Peyer's patch (tissue), 4 donors: ENCODE results near the gene FREM1. TPM values are rescaled to one million over a fixed set of nuclear protein-coding genes. Genes with fewer than 3 reads are reported as not detected.

Experiments
- DNase-seq, 3 donors: peaks; one replicate each; pipeline ENCODE4 v3.0.0-alpha.2; 2017 to 2019
- H3K27ac ChIP-seq, 4 donors: fragments of 200-600 bp; sonication (generic); one replicate each; pipeline ENCODE4 v1.5.1; 2016 to 2019
- H3K27me3 ChIP-seq, 2 donors: fragments of 200-600 bp; sonication (generic); one replicate each; pipeline ENCODE4 v1.5.1; 2019
- H3K36me3 ChIP-seq, 3 donors: fragments of 200-600 bp; sonication (generic); one replicate each; pipeline ENCODE4 v1.5.1; 2016 to 2019
- H3K4me1 ChIP-seq, 4 donors: fragments of 200-600 bp; sonication (generic); one replicate each; pipeline ENCODE4 v1.5.1; 2016 to 2019
- H3K4me3 ChIP-seq, 4 donors: fragments of 200-600 bp; sonication (generic); 1 replicate in 3 of 4; 2 replicates in 1 of 4; pipeline ENCODE4 v1.5.1; 2016 to 2019; ENCODE audit warnings: mild to moderate bottlenecking in 1 of 4
- H3K9me3 ChIP-seq, 4 donors: fragments of 200-600 bp; sonication (generic); one replicate each; pipeline ENCODE4 v1.5.1; 2016 to 2019; ENCODE audit warnings: mild to moderate bottlenecking in 1 of 4
- CTCF ChIP-seq, 6 experiments: fragments of 450-650 bp in 4 of 6; fragments of 200-600 bp in 2 of 6; sonication (generic) in 1 of 6; IDR thresholded peaks; one replicate each; pipeline ENCODE4 v1.5.1; 2017 to 2019; ENCODE audit warnings: antibody characterized with exemption in 6 of 6, mild to moderate bottlenecking in 3 of 6, moderate library complexity in 1 of 6
- POLR2A ChIP-seq, 2 donors: fragments of 450-650 bp; IDR thresholded peaks; one replicate each; pipeline ENCODE4 v1.5.1; 2017; ENCODE audit warnings: antibody characterized with exemption in 2 of 2, mild to moderate bottlenecking in 2 of 2, moderate library complexity in 2 of 2
- total RNA-seq, 4 donors: library from RNA; depleted of rRNA; stranded (reverse); fragments of >200 nt; gene quantifications; one replicate each; pipeline ENCODE4 v1.1.0, GENCODE V29; 2016

FREM1 gene
- total RNA-seq, 4 donors from 2014 or later = 31.4 to 108 (median 54.0) TPM

GRCh38 chr9:14750821-14751220, 159.4 kb downstream of the FREM1 start:
- Histone ChIP-seq H3K9me3 (no peaks in the 10 kb centered on the region), H3K27ac (no peak overlapping the region), H3K27me3 (no peaks in the 10 kb centered on the region), H3K4me3 (no peak overlapping the region), H3K4me1 (no peaks in the 10 kb centered on the region), H3K36me3 (peaks cover 0 to 25% (median 0%) of the 10 kb centered on the region in 3 donors)
- DNase-seq = no peak
- TF ChIP-seq CTCF (IDR thresholded peaks at IDR 0.05) = no peak
- no peak for TF ChIP-seq POLR2A (IDR thresholded peaks at IDR 0.05)

DNA sequence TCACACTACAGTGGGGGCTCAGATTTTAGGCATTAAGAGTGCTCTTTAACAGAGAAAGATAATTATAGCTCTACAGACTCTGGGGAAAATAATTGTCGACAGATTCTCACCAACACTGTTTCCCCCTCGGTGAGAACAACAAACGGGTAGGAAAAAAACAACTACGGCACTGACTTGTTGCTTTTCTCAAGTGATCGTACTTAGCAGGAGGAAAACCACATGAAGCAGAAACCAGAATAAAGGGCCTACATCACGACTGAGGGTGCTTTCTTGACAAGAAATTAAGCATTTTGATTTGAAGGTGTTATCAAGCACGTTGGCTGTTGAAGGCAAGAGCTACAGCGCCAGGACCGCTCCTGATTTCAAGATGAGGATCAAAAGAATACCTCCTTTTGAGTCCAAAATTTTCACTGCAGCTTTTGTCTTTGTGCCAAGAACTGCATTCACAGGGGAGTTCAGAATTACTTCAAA, 160.5 kb downstream of the FREM1 start:
- DNase-seq = no peak
- no peaks in the 10 kb centered on the region for H3K27me3 ChIP-seq
- H3K9me3 ChIP-seq = no peaks in the 10 kb centered on the region
- TF ChIP-seq POLR2A (IDR thresholded peaks at IDR 0.05) (no peak), CTCF (IDR thresholded peaks at IDR 0.05) (no peak)
- H3K4me3 ChIP-seq = no peak overlapping the region
- peaks cover 0 to 15% (median 0%) of the 10 kb centered on the region in 3 donors for H3K36me3 ChIP-seq
- no peaks in the 10 kb centered on the region for H3K4me1 ChIP-seq
- H3K27ac ChIP-seq = no peak overlapping the region

- no peak for DNase-seq
- no peak overlapping the region for H3K4me3 ChIP-seq
- H3K36me3 ChIP-seq = peaks cover 0 to 13% (median 0%) of the 10 kb centered on the region in 3 donors
- TF ChIP-seq CTCF (IDR thresholded peaks at IDR 0.05) (no peak), POLR2A (IDR thresholded peaks at IDR 0.05) (no peak)
- H3K9me3 ChIP-seq = no peaks in the 10 kb centered on the region
- H3K27me3 ChIP-seq = no peaks in the 10 kb centered on the region
- no peak overlapping the region for H3K27ac ChIP-seq
- no peaks in the 10 kb centered on the region for H3K4me1 ChIP-seq
Observed at GRCh38 chr9:14748373-14748772, 161.9 kb downstream of the FREM1 start.

- Histone ChIP-seq H3K4me3 (no peak overlapping the region), H3K27ac (no peak overlapping the region), H3K36me3 (peaks cover 0 to 13% (median 0%) of the 10 kb centered on the region in 3 donors), H3K27me3 (no peaks in the 10 kb centered on the region), H3K9me3 (no peaks in the 10 kb centered on the region), H3K4me1 (no peaks in the 10 kb centered on the region)
- TF ChIP-seq CTCF (IDR thresholded peaks at IDR 0.05) (no peak), POLR2A (IDR thresholded peaks at IDR 0.05) (no peak)
- no peak for DNase-seq
Observed at GRCh38 chr9:14747111-14747510, 163.1 kb downstream of the FREM1 start.

DNA sequence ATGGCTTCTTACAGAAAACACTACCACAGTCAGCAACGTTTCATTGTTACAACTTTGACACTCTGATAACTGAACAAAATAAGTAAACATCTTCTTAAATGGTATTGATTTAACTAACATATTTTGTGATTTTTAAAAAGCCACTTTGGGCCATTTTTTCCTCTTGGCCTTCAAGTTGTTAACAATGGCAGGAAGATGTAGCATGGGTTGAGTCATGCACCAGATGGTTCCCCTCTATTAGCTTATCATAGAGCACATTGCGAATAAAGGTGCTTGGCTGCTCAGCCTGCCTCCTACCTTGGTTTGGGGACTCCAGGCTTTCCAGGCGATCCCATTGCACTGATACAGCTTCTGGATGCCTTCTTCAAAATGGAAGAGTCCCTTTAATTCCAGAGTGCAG, 163.6 kb downstream of the FREM1 start:
- Histone ChIP-seq H3K9me3 (no peaks in the 10 kb centered on the region), H3K4me3 (no peak overlapping the region), H3K27ac (no peak overlapping the region), H3K4me1 (no peaks in the 10 kb centered on the region), H3K27me3 (no peaks in the 10 kb centered on the region), H3K36me3 (peaks cover 0 to 13% (median 0%) of the 10 kb centered on the region in 3 donors)
- TF ChIP-seq CTCF (IDR thresholded peaks at IDR 0.05) (no peak), POLR2A (IDR thresholded peaks at IDR 0.05) (no peak)
- no peak for DNase-seq

- Histone ChIP-seq H3K4me3 (no peak overlapping the region), H3K4me1 (no peaks in the 10 kb centered on the region), H3K27ac (no peak overlapping the region), H3K36me3 (peaks cover 0 to 13% (median 0%) of the 10 kb centered on the region in 3 donors), H3K9me3 (no peaks in the 10 kb centered on the region), H3K27me3 (no peaks in the 10 kb centered on the region)
- TF ChIP-seq POLR2A (IDR thresholded peaks at IDR 0.05) (no peak), CTCF (IDR thresholded peaks at IDR 0.05) (no peak)
- no peak for DNase-seq
Observed at GRCh38 chr9:14744768-14745167, 165.5 kb downstream of the FREM1 start.
